KOPT-K1 (cell line): Measurements from ENCODE around the gene NKX2-3.

ENCODE experiments used
- H3K27ac ChIP-seq: fragments of 200-600 bp; sonication (generic); 2 replicates; pipeline ENCODE4 v1.5.1; 2016; ENCODE audit warnings: antibody characterized with exemption, mild to moderate bottlenecking, low read depth, low read length; ENCODE audit not compliant: poor library complexity, severe bottlenecking
- H3K36me3 ChIP-seq: fragments of 200-600 bp; sonication (generic); 2 replicates; pipeline ENCODE4 v1.5.1; 2017; ENCODE audit warnings: antibody characterized with exemption, mild to moderate bottlenecking, low read length, moderate library complexity; ENCODE audit not compliant: insufficient read depth
- H3K9me3 ChIP-seq: fragments of 200-600 bp; sonication (generic); 2 replicates; pipeline ENCODE4 v1.5.1; 2017; ENCODE audit warnings: antibody characterized with exemption, low read length, mild to moderate bottlenecking; ENCODE audit not compliant: insufficient read depth, poor library complexity, severe bottlenecking

Gene NKX2-3

GRCh38 chr10:99569961-99570360 is 37.2 kb downstream of the NKX2-3 start:
- Histone ChIP-seq H3K36me3 (no peaks in the 10 kb centered on the region), H3K9me3 (no peaks in the 10 kb centered on the region), H3K27ac (no peak overlapping the region)

GRCh38 chr10:99571816-99572215 is 39.1 kb downstream of the NKX2-3 start:
- no peaks in the 10 kb centered on the region for H3K9me3 ChIP-seq
- no peaks in the 10 kb centered on the region for H3K36me3 ChIP-seq
- H3K27ac ChIP-seq, result no peak overlapping the region

- Histone ChIP-seq H3K36me3 (no peaks in the 10 kb centered on the region), H3K9me3 (no peaks in the 10 kb centered on the region), H3K27ac (no peak overlapping the region)
These were observed 41.0 kb downstream of the NKX2-3 start for GRCh38 chr10:99573790-99574189.

- Histone ChIP-seq H3K27ac (no peak overlapping the region), H3K36me3 (no peaks in the 10 kb centered on the region), H3K9me3 (no peaks in the 10 kb centered on the region)
These were observed 47.2 kb downstream of the NKX2-3 start for GRCh38 chr10:99579971-99580370.

GRCh38 chr10:99582255-99582770 is 49.6 kb downstream of the NKX2-3 start:
- H3K36me3 ChIP-seq, result no peaks in the 10 kb centered on the region
- H3K9me3 ChIP-seq, result no peaks in the 10 kb centered on the region
- H3K27ac ChIP-seq, result no peak overlapping the region

GRCh38 chr10:99583687-99584086 is 50.9 kb downstream of the NKX2-3 start:
- Histone ChIP-seq H3K36me3 (no peaks in the 10 kb centered on the region), H3K27ac (no peak overlapping the region), H3K9me3 (no peaks in the 10 kb centered on the region)
